Thyroid gland (tissue), 4 donors: ENCODE measurements around the gene STIM2. TPM values are rescaled to one million over a fixed set of nuclear protein-coding genes. Genes with fewer than 3 reads are reported as not detected.

Source experiments
- DNase-seq, 2 donors: peaks; one replicate each; pipeline ENCODE4 v3.0.0-alpha.2; 2019
- H3K27ac ChIP-seq, 3 donors: fragments of 200-600 bp; sonication (generic); 1 replicate in 2 of 3; 2 replicates in 1 of 3; pipeline ENCODE4 v1.5.1; 2016 to 2019; ENCODE audit warnings: mild to moderate bottlenecking in 1 of 3, moderate library complexity in 1 of 3
- H3K27me3 ChIP-seq: fragments of 200-600 bp; sonication (generic); one replicate; pipeline ENCODE4 v1.5.1; 2019
- H3K36me3 ChIP-seq, 2 donors: fragments of 200-600 bp; sonication (generic); one replicate each; pipeline ENCODE4 v1.5.1; 2016 to 2019
- H3K4me1 ChIP-seq, 2 donors: fragments of 200-600 bp; sonication (generic); one replicate each; pipeline ENCODE4 v1.5.1; 2017 to 2019
- H3K4me3 ChIP-seq, 3 donors: fragments of 200-600 bp; sonication (generic); replicated peaks in 1 of 3; 1 replicate in 2 of 3; 2 replicates in 1 of 3; pipeline ENCODE4 v1.5.1; 2016; ENCODE audit warnings: mild to moderate bottlenecking in 1 of 3
- H3K9me3 ChIP-seq: fragments of 200-600 bp; sonication (generic); one replicate; pipeline ENCODE4 v1.5.1; 2017
- POLR2A ChIP-seq, 2 donors: fragments of 450-650 bp; IDR thresholded peaks; one replicate each; pipeline ENCODE4 v1.6.1; 2017; ENCODE audit warnings: antibody characterized with exemption in 2 of 2, mild to moderate bottlenecking in 2 of 2, moderate library complexity in 1 of 2
- WGBS, 2 donors: methylation state at CpG; one replicate each; pipeline ENCODE4 v1.1.5; 2017; 5-methylcytosine and 5-hydroxymethylcytosine counted together
- intact Hi-C: fragments of 100-400 bp; cut with DNase I; formaldehyde crosslinking; loops from one replicate; pipeline ENCODE4 v1.15.1; 2023
- total RNA-seq, 4 donors: library from RNA; depleted of rRNA; stranded (reverse); fragments of >200 nt; gene quantifications; one replicate each; pipeline ENCODE4 v1.2.3, GENCODE V29; 2016
- TF ChIP-seq, protein P1 (sequence below), 6 experiments: fragments of 200-600 bp in 3 of 6; fragments of 450-650 bp in 3 of 6; sonication (generic) in 3 of 6; IDR thresholded peaks; one replicate each; pipeline ENCODE4 v1.5.1; 2016 to 2019; ENCODE audit warnings: antibody characterized with exemption in 6 of 6, mild to moderate bottlenecking in 2 of 6, inconsistent platforms in 1 of 6, moderate library complexity in 1 of 6

The STIM2 gene
- total RNA-seq, 4 donors from 2014 or later: 16.4 to 39.1 (median 18.5) TPM

DNA sequence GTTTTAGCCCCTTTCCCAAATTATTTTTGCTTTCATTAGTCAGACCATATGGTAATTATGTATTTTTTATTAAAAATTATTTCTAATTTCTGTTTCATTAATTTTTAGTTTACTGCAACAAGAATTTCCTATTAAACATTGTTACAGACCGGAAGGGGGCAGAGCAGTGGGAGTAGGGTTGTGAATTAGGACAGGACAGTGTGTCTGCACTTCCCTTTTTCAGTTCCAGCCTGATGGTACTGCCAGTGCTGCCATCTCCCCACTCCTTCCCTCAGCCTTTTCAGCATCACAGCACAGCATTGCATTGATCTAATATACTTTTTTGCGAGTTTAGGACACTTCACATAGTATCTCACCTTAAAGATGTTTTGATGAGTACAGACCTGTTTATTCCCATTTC is 76.5 kb downstream of the STIM2 start:
- intact Hi-C loops: no loop called here
- TF ChIP-seq, protein P1, sequence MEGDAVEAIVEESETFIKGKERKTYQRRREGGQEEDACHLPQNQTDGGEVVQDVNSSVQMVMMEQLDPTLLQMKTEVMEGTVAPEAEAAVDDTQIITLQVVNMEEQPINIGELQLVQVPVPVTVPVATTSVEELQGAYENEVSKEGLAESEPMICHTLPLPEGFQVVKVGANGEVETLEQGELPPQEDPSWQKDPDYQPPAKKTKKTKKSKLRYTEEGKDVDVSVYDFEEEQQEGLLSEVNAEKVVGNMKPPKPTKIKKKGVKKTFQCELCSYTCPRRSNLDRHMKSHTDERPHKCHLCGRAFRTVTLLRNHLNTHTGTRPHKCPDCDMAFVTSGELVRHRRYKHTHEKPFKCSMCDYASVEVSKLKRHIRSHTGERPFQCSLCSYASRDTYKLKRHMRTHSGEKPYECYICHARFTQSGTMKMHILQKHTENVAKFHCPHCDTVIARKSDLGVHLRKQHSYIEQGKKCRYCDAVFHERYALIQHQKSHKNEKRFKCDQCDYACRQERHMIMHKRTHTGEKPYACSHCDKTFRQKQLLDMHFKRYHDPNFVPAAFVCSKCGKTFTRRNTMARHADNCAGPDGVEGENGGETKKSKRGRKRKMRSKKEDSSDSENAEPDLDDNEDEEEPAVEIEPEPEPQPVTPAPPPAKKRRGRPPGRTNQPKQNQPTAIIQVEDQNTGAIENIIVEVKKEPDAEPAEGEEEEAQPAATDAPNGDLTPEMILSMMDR (IDR thresholded peaks at IDR 0.05): no peak
- no peak for TF ChIP-seq POLR2A (IDR thresholded peaks at IDR 0.05)
- DNase-seq: no peak
- Histone ChIP-seq H3K9me3 (no peaks in the 10 kb centered on the region), H3K27ac (no peak overlapping the region), H3K36me3 (no peaks in the 10 kb centered on the region), H3K27me3 (no peaks in the 10 kb centered on the region), H3K4me3 (no peak overlapping the region), H3K4me1 (no peaks in the 10 kb centered on the region)
- 92% methylated on average over 2 of the region's 2 CpGs for WGBS, 2 donors

DNA sequence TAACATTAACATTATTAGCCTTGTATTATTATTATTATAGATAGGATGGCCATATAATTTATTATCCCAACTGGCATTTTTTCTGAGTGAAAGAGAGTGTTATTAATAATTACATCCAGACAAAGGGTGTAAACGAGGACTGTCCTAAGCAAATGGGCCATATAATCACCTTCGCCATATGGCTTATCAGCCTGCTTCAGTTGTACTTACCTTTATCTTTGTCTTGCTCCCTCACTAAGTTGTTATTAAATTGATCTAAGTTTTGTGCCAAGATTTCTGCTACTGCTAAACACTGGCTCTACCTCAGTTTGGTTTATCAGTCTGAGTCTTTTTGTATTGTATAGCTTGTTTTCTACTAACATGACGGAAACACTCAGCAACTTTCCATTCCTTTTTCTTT is 76.9 kb downstream of the STIM2 start:
- no peak for TF ChIP-seq POLR2A (IDR thresholded peaks at IDR 0.05)
- TF ChIP-seq, protein P1 (IDR thresholded peaks at IDR 0.05): no peak
- intact Hi-C loops: no loop called here
- H3K9me3 ChIP-seq: no peaks in the 10 kb centered on the region
- no peaks in the 10 kb centered on the region for H3K27me3 ChIP-seq
- no peak for DNase-seq
- H3K4me3 ChIP-seq: no peak overlapping the region
- no peaks in the 10 kb centered on the region for H3K36me3 ChIP-seq
- H3K27ac ChIP-seq: no peak overlapping the region
- WGBS, 2 donors: 95 to 96% methylated on average over 3 of the region's 3 CpGs
- no peaks in the 10 kb centered on the region for H3K4me1 ChIP-seq

DNA sequence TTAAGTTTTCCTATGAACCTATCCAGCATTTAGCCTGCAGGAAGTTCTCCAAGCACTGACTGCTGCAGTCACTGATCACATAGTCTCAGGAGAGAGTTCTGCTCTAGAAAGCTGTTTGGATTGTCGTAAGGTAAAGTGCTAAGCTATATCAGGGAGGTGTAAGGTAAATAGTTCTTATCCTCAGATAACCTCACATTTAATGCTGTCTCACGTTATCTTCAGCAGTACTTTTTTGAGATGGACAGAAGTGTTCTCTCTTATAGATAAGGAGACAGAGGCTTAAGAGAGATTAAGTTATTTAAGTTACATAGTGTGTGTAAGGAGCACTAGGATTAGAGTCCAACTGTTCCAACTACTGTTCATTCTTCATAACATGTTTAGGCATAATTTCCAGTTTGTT is 77.9 kb downstream of the STIM2 start:
- no peak overlapping the region for H3K4me3 ChIP-seq
- 50 to 69% methylated on average over 2 of the region's 2 CpGs for WGBS, 2 donors
- intact Hi-C loops: no loop called here
- no peaks in the 10 kb centered on the region for H3K36me3 ChIP-seq
- H3K27me3 ChIP-seq: no peaks in the 10 kb centered on the region
- H3K4me1 ChIP-seq: no peaks in the 10 kb centered on the region
- H3K27ac ChIP-seq: no peak overlapping the region
- no peak for DNase-seq
- TF ChIP-seq, protein P1 (IDR thresholded peaks at IDR 0.05): no peak
- no peak for TF ChIP-seq POLR2A (IDR thresholded peaks at IDR 0.05)
- no peaks in the 10 kb centered on the region for H3K9me3 ChIP-seq

DNA sequence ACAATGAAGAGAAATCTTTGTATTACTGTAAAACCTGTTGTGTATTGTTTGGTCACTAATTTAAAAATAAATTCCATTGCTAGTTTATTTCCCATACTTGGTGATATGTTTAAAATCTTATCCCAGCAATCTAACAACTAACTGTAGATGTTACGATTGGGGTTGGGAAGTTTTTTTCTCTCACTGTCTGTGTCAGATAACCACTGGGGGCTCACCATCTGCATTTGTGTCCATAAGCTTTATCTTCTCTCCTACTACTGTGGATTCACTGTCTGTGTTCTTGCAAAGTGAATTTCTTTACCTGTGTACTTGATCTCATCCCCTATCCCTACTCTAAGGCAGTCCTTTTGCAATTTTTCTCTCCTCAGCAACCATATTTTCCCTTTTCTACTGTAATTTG is 81.3 kb downstream of the STIM2 start:
- WGBS, 2 donors: 92 to 94% methylated on average over 1 of the region's 1 CpG
- Histone ChIP-seq H3K27ac (no peak overlapping the region), H3K36me3 (no peaks in the 10 kb centered on the region), H3K27me3 (no peaks in the 10 kb centered on the region), H3K4me3 (no peak overlapping the region), H3K4me1 (no peaks in the 10 kb centered on the region), H3K9me3 (no peaks in the 10 kb centered on the region)
- TF ChIP-seq POLR2A (IDR thresholded peaks at IDR 0.05): no peak
- TF ChIP-seq, protein P1 (IDR thresholded peaks at IDR 0.05): no peak
- intact Hi-C loops: no loop called here
- DNase-seq: no peak

DNA sequence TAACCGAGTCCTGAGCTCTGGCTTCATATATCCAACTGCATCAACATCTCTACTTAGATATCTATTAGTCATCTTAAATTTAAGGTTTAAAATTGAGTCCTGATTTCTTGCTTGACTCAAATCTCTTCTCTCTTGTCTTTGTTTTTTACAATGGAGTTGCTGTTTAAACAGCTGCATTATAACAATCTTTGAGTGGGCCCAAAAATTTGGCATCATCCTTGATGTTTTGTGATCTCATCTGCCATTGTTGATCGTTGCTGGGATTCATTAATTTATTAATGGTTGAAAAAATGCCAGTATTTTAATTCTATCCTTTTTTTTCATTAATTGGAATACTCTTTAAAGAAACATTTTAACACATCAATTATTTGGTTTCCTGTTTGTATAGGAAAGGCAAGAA is 82.2 kb downstream of the STIM2 start:
- intact Hi-C loops: no loop called here
- DNase-seq: no peak
- Histone ChIP-seq H3K4me1 (no peaks in the 10 kb centered on the region), H3K36me3 (no peaks in the 10 kb centered on the region), H3K4me3 (no peak overlapping the region), H3K27ac (no peak overlapping the region), H3K9me3 (no peaks in the 10 kb centered on the region), H3K27me3 (no peaks in the 10 kb centered on the region)
- WGBS, 2 donors: 74 to 77% methylated on average over 2 of the region's 2 CpGs
- no peak for TF ChIP-seq POLR2A (IDR thresholded peaks at IDR 0.05)
- TF ChIP-seq, protein P1 (IDR thresholded peaks at IDR 0.05): no peak
